GM12878 (cell line): Measurements from ENCODE around the gene IRF9. TPM values are rescaled to one million over a fixed set of nuclear protein-coding genes. Genes with fewer than 3 reads are reported as not detected.

ENCODE experiments used
- BHLHE40 ChIP-seq, 2 experiments: fragments of 450-650 bp in 1 of 2; IDR thresholded peaks; 2 replicates each; pipeline ENCODE4 v1.6.1; 2011 to 2017; ENCODE audit warnings: low read depth in 2 of 2, borderline replicate concordance in 1 of 2, improper control_type of control experiment in 1 of 2, low read length in 1 of 2, mild to moderate bottlenecking in 1 of 2
- BRCA1 ChIP-seq: IDR thresholded peaks from 2 replicates; pipeline ENCODE4 v1.6.1; 2011; ENCODE audit warnings: low read depth, low read length, improper control_type of control experiment
- CEBPZ ChIP-seq: fragments of 150-350 bp; IDR thresholded peaks from 2 replicates; pipeline ENCODE4 v1.6.1; 2016; ENCODE audit warnings: low read depth, low read length
- CHD2 ChIP-seq: IDR thresholded peaks from 2 replicates; pipeline ENCODE4 v1.6.1; 2011; ENCODE audit warnings: low read depth, low read length, improper control_type of control experiment, borderline replicate concordance
- ESRRA ChIP-seq: IDR thresholded peaks from 2 replicates; pipeline ENCODE4 v1.6.1; 2012; ENCODE audit warnings: mild to moderate bottlenecking, low read length, improper control_type of control experiment
- FOS ChIP-seq: IDR thresholded peaks from 3 replicates; pipeline ENCODE4 v1.6.1; 2011; ENCODE audit warnings: borderline replicate concordance; ENCODE audit not compliant: insufficient read length; ENCODE audit errors: extremely low read depth
- GATAD2B ChIP-seq: fragments of 450-650 bp; conservative IDR thresholded peaks from 2 replicates; pipeline ENCODE4 v1.6.1; 2017; ENCODE audit warnings: low read depth, mild to moderate bottlenecking, moderate library complexity
- HSF1 ChIP-seq: fragments of 150-350 bp; IDR thresholded peaks from 2 replicates; pipeline ENCODE4 v1.6.1; 2014; ENCODE audit warnings: mild to moderate bottlenecking, low read depth, low read length
- IRF3 ChIP-seq: fragments of 450-650 bp; IDR thresholded peaks from 2 replicates; pipeline ENCODE4 v1.6.1; 2014; ENCODE audit warnings: mild to moderate bottlenecking
- NR2C1 ChIP-seq: fragments of 450-650 bp; IDR thresholded peaks from 2 replicates; pipeline ENCODE4 v1.6.1; 2017; ENCODE audit warnings: antibody characterized with exemption, mild to moderate bottlenecking, moderate library complexity
- NRF1 ChIP-seq: conservative IDR thresholded peaks from 2 replicates; pipeline ENCODE4 v1.6.1; 2011; ENCODE audit warnings: mild to moderate bottlenecking, low read depth, low read length, improper control_type of control experiment
- SIN3A ChIP-seq: IDR thresholded peaks from 2 replicates; pipeline ENCODE4 v1.6.1; 2012; ENCODE audit warnings: low read depth, low read length, improper control_type of control experiment
- USF2 ChIP-seq: IDR thresholded peaks from 2 replicates; pipeline ENCODE4 v1.6.1; 2011; ENCODE audit warnings: low read depth, low read length, improper control_type of control experiment, borderline replicate concordance
- ZBTB33 ChIP-seq: fragments of 450-650 bp; IDR thresholded peaks from 2 replicates; pipeline ENCODE4 v1.6.1; 2017; ENCODE audit warnings: mild to moderate bottlenecking
- ZSCAN29 ChIP-seq: fragments of 450-650 bp; IDR thresholded peaks from 2 replicates; pipeline ENCODE4 v1.6.1; 2017; ENCODE audit warnings: mild to moderate bottlenecking, moderate library complexity
- ZZZ3 ChIP-seq: IDR thresholded peaks from 2 replicates; pipeline ENCODE4 v1.6.1; 2011; ENCODE audit warnings: low read depth; ENCODE audit not compliant: control insufficient read depth, insufficient read length
- polyA plus RNA-seq, 11 experiments: library from polyadenylated mRNA; depleted of rRNA in 4 of 11; unstranded in 6 of 11; stranded (reverse) in 5 of 11; fragments of >200 nt; fragmentation: Nextera tagmentation in 4 of 11; fragmentation: Illumina TruSeq in 1 of 11; extraction: Ambion mirVana in 4 of 11; extraction: Trizol in 1 of 11; gene quantifications; 1 replicate in 1 of 11; 2 replicates in 10 of 11; pipeline versions ENCODE4 v1.2.1 to v1.2.3, GENCODE V29; 2011 to 2016; ENCODE audit warnings: inconsistent platforms in 2 of 11, missing spikeins in 2 of 11, low read depth in 1 of 11
- total RNA-seq, 4 experiments: library from RNA; depleted of rRNA in 3 of 4; stranded (reverse); fragments of >200 nt in 3 of 4; fragmentation: Illumina TruSeq in 1 of 4; extraction: Trizol in 1 of 4; gene quantifications; 2 replicates each; pipeline versions ENCODE4 v1.2.1 to v1.2.3, GENCODE V29; 2013 to 2021

The IRF9 gene
- total and polyA plus RNA-seq, 10 of the 15 experiments (the other 5 are each of a cell fraction or from before 2014, with no cell fraction given) = 47.6 to 234 (median 148) TPM

GRCh38 chr14:24114532-24115421 lies 46.3 kb upstream of the IRF9 start, which contains the start of the genes DCAF11 and NRL (continued):
- TF ChIP-seq GATAD2B = peak; percentile 88
- peak; percentile 86 for TF ChIP-seq CEBPZ
- no peak for TF ChIP-seq HSF1
- TF ChIP-seq ZBTB33 = peak; percentile 15; the same call in 1 of the 2 replicates
- peak; percentile 94 for TF ChIP-seq FOS
- TF ChIP-seq SIN3A = peak; percentile 55
- TF ChIP-seq ZSCAN29 = no peak
- TF ChIP-seq ESRRA = no peak
- TF ChIP-seq ZZZ3 = no peak
- TF ChIP-seq USF2 = peak; percentile 78
- peak in 1 of 2 experiments; percentile 92; a peak in 2 of 4 replicates for TF ChIP-seq BHLHE40 (IDR thresholded peaks at IDR 0.05; ENCODE audit: borderline replicate concordance in 1 of 2, low read depth in 2 of 2, low read length in 1 of 2)
- peak; percentile 97 for TF ChIP-seq IRF3
- peak; percentile 65 for TF ChIP-seq NR2C1
- TF ChIP-seq NRF1 = peak; percentile 68
- peak; percentile 71 for TF ChIP-seq BRCA1
- TF ChIP-seq CHD2 = peak; percentile 92
